Upper lobe of right lung (tissue), 1 donor: ENCODE measurements around the gene SON. TPM values are rescaled to one million over a fixed set of nuclear protein-coding genes. Genes with fewer than 3 reads are reported as not detected.
"Not testable (repeated sequence)": the region's sequence is repeated elsewhere in the genome, so short reads cannot be mapped to it uniquely, and the experiment has no call there.

ENCODE experiments used
- ATAC-seq: fragments of 200-7000 bp; cut with Tn5 transposase; one replicate; pipeline ENCODE4 v1.9.1; 2020; ENCODE audit warnings: mild to moderate bottlenecking, moderate library complexity
- DNase-seq: peaks from one replicate; pipeline ENCODE4 v3.0.0-alpha.2; 2020
- H3K27ac ChIP-seq: fragments of 200-600 bp; one replicate; pipeline ENCODE4 v1.8.0; 2022
- H3K27me3 ChIP-seq: fragments of 200-600 bp; one replicate; pipeline ENCODE4 v1.8.0; 2022; ENCODE audit warnings: mild to moderate bottlenecking
- H3K36me3 ChIP-seq: fragments of 200-600 bp; one replicate; pipeline ENCODE4 v1.8.0; 2022
- H3K4me1 ChIP-seq: fragments of 200-600 bp; one replicate; pipeline ENCODE4 v1.8.0; 2022
- H3K4me3 ChIP-seq: fragments of 200-600 bp; one replicate; pipeline ENCODE4 v1.8.0; 2022; ENCODE audit warnings: mild to moderate bottlenecking
- H3K9me3 ChIP-seq: fragments of 200-600 bp; one replicate; pipeline ENCODE4 v1.8.0; 2022
- intact Hi-C: fragments of 100-400 bp; cut with DNase I; formaldehyde crosslinking; loops from one replicate; pipeline ENCODE4 v1.11.0; 2022
- total RNA-seq: library from RNA; stranded (reverse); fragmentation: NEBNext Ultra II Directional; extraction: Animal tissue kit (Norgen Biotek cat#: 25700); gene quantifications from one replicate; pipeline ENCODE4 v1.2.1, GENCODE V29; 2021
- TF ChIP-seq, protein P1 (sequence below): fragments of 200-600 bp; IDR thresholded peaks from one replicate; pipeline ENCODE4 v1.8.0; 2022; ENCODE audit warnings: antibody characterized with exemption
- donor health status: DM: no; HTN: yes; CAD: no; lungs with severe emphysema.

SON gene
- total RNA-seq, 1 donor from 2014 or later, result 320 TPM

- no peaks in the 10 kb centered on the region for H3K4me1 ChIP-seq
- H3K9me3 ChIP-seq, result no peaks in the 10 kb centered on the region
- intact Hi-C loops, result no loop called here
- H3K27ac ChIP-seq, result no peak overlapping the region
- H3K36me3 ChIP-seq, result peaks cover 91% of the 10 kb centered on the region
- H3K27me3 ChIP-seq, result no peaks in the 10 kb centered on the region
- ATAC-seq (no peak), DNase-seq (no peak)
- H3K4me3 ChIP-seq, result no peak overlapping the region
- TF ChIP-seq, protein P1, sequence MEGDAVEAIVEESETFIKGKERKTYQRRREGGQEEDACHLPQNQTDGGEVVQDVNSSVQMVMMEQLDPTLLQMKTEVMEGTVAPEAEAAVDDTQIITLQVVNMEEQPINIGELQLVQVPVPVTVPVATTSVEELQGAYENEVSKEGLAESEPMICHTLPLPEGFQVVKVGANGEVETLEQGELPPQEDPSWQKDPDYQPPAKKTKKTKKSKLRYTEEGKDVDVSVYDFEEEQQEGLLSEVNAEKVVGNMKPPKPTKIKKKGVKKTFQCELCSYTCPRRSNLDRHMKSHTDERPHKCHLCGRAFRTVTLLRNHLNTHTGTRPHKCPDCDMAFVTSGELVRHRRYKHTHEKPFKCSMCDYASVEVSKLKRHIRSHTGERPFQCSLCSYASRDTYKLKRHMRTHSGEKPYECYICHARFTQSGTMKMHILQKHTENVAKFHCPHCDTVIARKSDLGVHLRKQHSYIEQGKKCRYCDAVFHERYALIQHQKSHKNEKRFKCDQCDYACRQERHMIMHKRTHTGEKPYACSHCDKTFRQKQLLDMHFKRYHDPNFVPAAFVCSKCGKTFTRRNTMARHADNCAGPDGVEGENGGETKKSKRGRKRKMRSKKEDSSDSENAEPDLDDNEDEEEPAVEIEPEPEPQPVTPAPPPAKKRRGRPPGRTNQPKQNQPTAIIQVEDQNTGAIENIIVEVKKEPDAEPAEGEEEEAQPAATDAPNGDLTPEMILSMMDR, result no peak
These were observed 23.7 kb downstream of the SON start for GRCh38 chr21:33566514-33566913.

GRCh38 chr21:33567914-33568313 is 25.1 kb downstream of the SON start:
- Histone ChIP-seq H3K27ac (no peak overlapping the region), H3K4me1 (no peaks in the 10 kb centered on the region), H3K4me3 (no peak overlapping the region), H3K9me3 (no peaks in the 10 kb centered on the region), H3K36me3 (peaks cover 91% of the 10 kb centered on the region), H3K27me3 (no peaks in the 10 kb centered on the region)
- DNase-seq, result no peak
- TF ChIP-seq, protein P1, result no peak
- intact Hi-C loops, result no loop called here
- ATAC-seq, result no peak

DNA sequence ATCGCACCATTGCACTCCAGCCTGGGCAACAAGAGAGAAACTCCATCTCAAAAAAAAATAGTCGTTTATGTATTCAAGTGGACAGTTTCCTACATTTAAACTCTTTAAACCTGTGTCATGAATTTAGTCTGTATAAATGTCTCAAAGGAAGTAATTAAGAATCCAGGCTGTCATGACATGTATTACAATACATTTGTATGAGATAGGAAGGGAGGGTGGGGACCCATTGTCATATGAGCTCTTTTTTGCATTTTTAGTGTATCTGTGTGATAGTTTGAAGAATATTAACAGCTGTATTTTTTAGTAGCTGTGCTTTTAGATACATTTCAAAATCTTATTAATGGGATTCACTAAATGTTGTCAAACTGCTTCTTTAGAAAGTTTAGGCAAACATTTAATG is 25.6 kb downstream of the SON start:
- H3K27ac ChIP-seq, result no peak overlapping the region
- ATAC-seq, result no peak
- H3K4me1 ChIP-seq, result no peaks in the 10 kb centered on the region
- H3K27me3 ChIP-seq, result no peaks in the 10 kb centered on the region
- H3K9me3 ChIP-seq, result no peaks in the 10 kb centered on the region
- peaks cover 92% of the 10 kb centered on the region for H3K36me3 ChIP-seq
- TF ChIP-seq, protein P1, result no peak
- no peak for DNase-seq
- intact Hi-C loops, result no loop called here
- H3K4me3 ChIP-seq, result no peak overlapping the region

GRCh38 chr21:33569991-33570390 is 27.2 kb downstream of the SON start:
- H3K9me3 ChIP-seq, result no peaks in the 10 kb centered on the region
- no peaks in the 10 kb centered on the region for H3K27me3 ChIP-seq
- intact Hi-C loops, result no loop called here
- no peak overlapping the region for H3K27ac ChIP-seq
- H3K4me1 ChIP-seq, result no peaks in the 10 kb centered on the region
- H3K36me3 ChIP-seq, result peaks cover 97% of the 10 kb centered on the region
- no peak overlapping the region for H3K4me3 ChIP-seq
- DNase-seq, result no peak
- TF ChIP-seq, protein P1, result no peak
- no peak for ATAC-seq

DNA sequence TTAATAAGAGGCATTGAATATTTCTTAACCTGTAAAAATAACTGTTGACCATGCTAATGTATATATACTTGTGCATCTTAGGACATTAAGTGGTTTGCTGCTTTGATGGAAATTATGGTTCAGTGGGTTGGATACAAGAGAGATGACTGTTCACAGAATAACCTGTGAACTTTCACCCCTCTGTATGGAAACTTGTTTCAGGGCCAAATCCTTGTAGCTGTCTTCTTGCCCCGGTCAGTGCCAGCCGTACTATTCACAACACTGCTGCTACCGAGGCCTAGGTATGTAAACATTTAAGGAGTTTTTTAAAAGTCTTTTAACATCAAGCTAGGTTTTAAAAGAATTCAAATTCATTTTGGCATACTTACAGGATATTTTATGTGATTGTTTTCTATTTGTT is 29.5 kb downstream of the SON start:
- Histone ChIP-seq H3K27ac (no peak overlapping the region), H3K27me3 (no peaks in the 10 kb centered on the region), H3K36me3 (peaks cover 100% of the 10 kb centered on the region), H3K4me3 (no peak overlapping the region), H3K4me1 (no peaks in the 10 kb centered on the region), H3K9me3 (no peaks in the 10 kb centered on the region)
- TF ChIP-seq, protein P1, result no peak
- no peak for ATAC-seq
- DNase-seq, result no peak
- intact Hi-C loops, result no loop called here

GRCh38 chr21:33576741-33577141 is 33.9 kb downstream of the SON start:
- intact Hi-C loops, H3K27ac ChIP-seq, H3K27me3 ChIP-seq, H3K9me3 ChIP-seq, DNase-seq, H3K4me1 ChIP-seq, H3K4me3 ChIP-seq: not testable (repeated sequence)
- peak; percentile 62 for ATAC-seq
- H3K36me3 ChIP-seq, result peaks cover 66% of the 10 kb centered on the region
